Measurements from ENCODE around the gene SCYL1. TPM values are rescaled to one million over a fixed set of nuclear protein-coding genes. Genes with fewer than 3 reads are reported as not detected.

Gene SCYL1
- total and polyA plus RNA-seq, 8 donors = 40.1 to 83.9 (median 43.1) TPM

- Histone ChIP-seq H3K4me3 (peak overlapping the region; percentile 46 to 81 (median 72)), H3K36me3 (peaks cover 4 to 46% (median 23%) of the 10 kb centered on the region in 3 donors), H3K27me3 (no peaks in the 10 kb centered on the region), H3K27ac (peak overlapping the region in 3 of 4 donors; percentile 4 to 99 (median 96)), H3K4me1 (peaks cover 4 to 21% (median 10%) of the 10 kb centered on the region in 3 donors), H3K9me3 (no peaks in the 10 kb centered on the region)
- FAIRE-seq (no peak), ATAC-seq (peak in 1 of 4 donors; percentile 0), DNase-seq (no peak)
- 0 to 1% methylated on average over 3 of the region's 3 CpGs for WGBS, 2 donors
- intact Hi-C loops (cut with DNase I) = loop anchor here in 1 of 3 donors (5.0 kb wide), 1 partner anchor 81 kb away; the partner anchor contains the start of gene NEAT1
- no peak for TF ChIP-seq CTCF (IDR thresholded peaks at IDR 0.05)
Observed at GRCh38 chr11:65503368-65503948, 21.4 kb upstream of the SCYL1 start.

DNA sequence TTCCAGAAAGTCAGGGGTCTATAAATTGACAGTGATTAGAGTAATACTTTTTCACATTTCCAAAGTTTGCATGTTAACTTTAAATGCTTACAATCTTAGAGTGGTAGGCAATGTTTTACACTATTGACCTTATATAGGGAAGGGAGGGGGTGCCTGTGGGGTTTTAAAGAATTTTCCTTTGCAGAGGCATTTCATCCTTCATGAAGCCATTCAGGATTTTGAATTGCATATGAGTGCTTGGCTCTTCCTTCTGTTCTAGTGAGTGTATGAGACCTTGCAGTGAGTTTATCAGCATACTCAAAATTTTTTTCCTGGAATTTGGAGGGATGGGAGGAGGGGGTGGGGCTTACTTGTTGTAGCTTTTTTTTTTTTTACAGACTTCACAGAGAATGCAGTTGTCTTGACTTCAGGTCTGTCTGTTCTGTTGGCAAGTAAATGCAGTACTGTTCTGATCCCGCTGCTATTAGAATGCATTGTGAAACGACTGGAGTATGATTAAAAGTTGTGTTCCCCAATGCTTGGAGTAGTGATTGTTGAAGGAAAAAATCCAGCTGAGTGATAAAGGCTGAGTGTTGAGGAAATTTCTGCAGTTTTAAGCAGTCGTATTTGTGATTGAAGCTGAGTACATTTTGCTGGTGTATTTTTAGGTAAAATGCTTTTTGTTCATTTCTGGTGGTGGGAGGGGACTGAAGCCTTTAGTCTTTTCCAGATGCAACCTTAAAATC, 20.8 kb upstream of the SCYL1 start:
- H3K36me3 ChIP-seq = peaks cover 4 to 46% (median 23%) of the 10 kb centered on the region in 3 donors
- no peaks in the 10 kb centered on the region for H3K9me3 ChIP-seq
- TF ChIP-seq CTCF (IDR thresholded peaks at IDR 0.05) = no peak
- H3K4me3 ChIP-seq = peak overlapping the region; percentile 2 to 81 (median 72)
- intact Hi-C loops (cut with DNase I) = loop anchor here in 1 of 3 donors (5.0 kb wide), 1 partner anchor 82 kb away; the partner anchor contains the start of gene NEAT1
- H3K27ac ChIP-seq = peak overlapping the region in 3 of 4 donors; percentile 4 to 99 (median 96)
- FAIRE-seq (no peak), DNase-seq (no peak), ATAC-seq (peak in 2 of 4 donors; percentile 1)
- H3K27me3 ChIP-seq = no peaks in the 10 kb centered on the region
- H3K4me1 ChIP-seq = peaks cover 4 to 21% (median 10%) of the 10 kb centered on the region in 3 donors
- 0% methylated on average over 3 of the region's 3 CpGs for WGBS, 2 donors

DNA sequence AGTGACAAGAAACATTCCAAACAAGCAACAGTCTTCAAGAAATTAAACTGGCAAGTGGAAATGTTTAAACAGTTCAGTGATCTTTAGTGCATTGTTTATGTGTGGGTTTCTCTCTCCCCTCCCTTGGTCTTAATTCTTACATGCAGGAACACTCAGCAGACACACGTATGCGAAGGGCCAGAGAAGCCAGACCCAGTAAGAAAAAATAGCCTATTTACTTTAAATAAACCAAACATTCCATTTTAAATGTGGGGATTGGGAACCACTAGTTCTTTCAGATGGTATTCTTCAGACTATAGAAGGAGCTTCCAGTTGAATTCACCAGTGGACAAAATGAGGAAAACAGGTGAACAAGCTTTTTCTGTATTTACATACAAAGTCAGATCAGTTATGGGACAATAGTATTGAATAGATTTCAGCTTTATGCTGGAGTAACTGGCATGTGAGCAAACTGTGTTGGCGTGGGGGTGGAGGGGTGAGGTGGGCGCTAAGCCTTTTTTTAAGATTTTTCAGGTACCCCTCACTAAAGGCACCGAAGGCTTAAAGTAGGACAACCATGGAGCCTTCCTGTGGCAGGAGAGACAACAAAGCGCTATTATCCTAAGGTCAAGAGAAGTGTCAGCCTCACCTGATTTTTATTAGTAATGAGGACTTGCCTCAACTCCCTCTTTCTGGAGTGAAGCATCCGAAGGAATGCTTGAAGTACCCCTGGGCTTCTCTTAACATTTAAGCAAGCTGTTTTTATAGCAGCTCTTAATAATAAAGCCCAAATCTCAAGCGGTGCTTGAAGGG, 20.0 kb upstream of the SCYL1 start:
- Histone ChIP-seq H3K4me1 (peaks cover 4 to 21% (median 10%) of the 10 kb centered on the region in 3 donors), H3K36me3 (peaks cover 4 to 46% (median 23%) of the 10 kb centered on the region in 3 donors), H3K4me3 (peak overlapping the region; percentile 2 to 81 (median 72)), H3K9me3 (no peaks in the 10 kb centered on the region), H3K27me3 (no peaks in the 10 kb centered on the region), H3K27ac (peak overlapping the region in 2 of 4 donors; percentile 96 to 99)
- ATAC-seq (no peak), FAIRE-seq (no peak), DNase-seq (peak in 2 of 6 donors; percentile 25 to 66)
- intact Hi-C loops (cut with DNase I) = loop anchor here in 2 of 3 donors (5.0 kb wide), 2 partner anchors 33 to 83 kb away; partner anchors contain the start of gene NEAT1 (in 1 of the 2)
- TF ChIP-seq CTCF (IDR thresholded peaks at IDR 0.05) = no peak
- WGBS, 2 donors = 6 to 9% methylated on average over 8 of the region's 8 CpGs

- H3K27me3 ChIP-seq = no peaks in the 10 kb centered on the region
- no peak for TF ChIP-seq CTCF (IDR thresholded peaks at IDR 0.05)
- peaks cover 4 to 46% (median 23%) of the 10 kb centered on the region in 3 donors for H3K36me3 ChIP-seq
- peak overlapping the region; percentile 2 to 81 (median 72) for H3K4me3 ChIP-seq
- H3K4me1 ChIP-seq = peaks cover 4 to 21% (median 10%) of the 10 kb centered on the region in 3 donors
- FAIRE-seq (no peak), ATAC-seq (peak in 1 of 4 donors; percentile 0), DNase-seq (peak in 3 of 6 donors; percentile 40 to 75 (median 40))
- intact Hi-C loops (cut with DNase I) = loop anchor here in 1 of 3 donors (5.0 kb wide), 1 partner anchor 33 kb away; no protein-coding TSS in a partner anchor
- no peaks in the 10 kb centered on the region for H3K9me3 ChIP-seq
- 31 to 34% methylated on average over 12 of the region's 12 CpGs for WGBS, 2 donors
- peak overlapping the region in 2 of 4 donors; percentile 96 to 99 for H3K27ac ChIP-seq
Observed at GRCh38 chr11:65505466-65506289, 19.2 kb upstream of the SCYL1 start.

Data from pancreas (tissue), 10 donors.